ENCODE results near the gene RTTN. TPM values are rescaled to one million over a fixed set of nuclear protein-coding genes. Genes with fewer than 3 reads are reported as not detected.

Gene RTTN
- polyA plus RNA-seq, 3 donors, result 0.22 to 2.7 (median 0.25) TPM

GRCh38 chr18:70229639-70230038 is 24.2 kb upstream of the RTTN start:
- TF ChIP-seq, protein P1, sequence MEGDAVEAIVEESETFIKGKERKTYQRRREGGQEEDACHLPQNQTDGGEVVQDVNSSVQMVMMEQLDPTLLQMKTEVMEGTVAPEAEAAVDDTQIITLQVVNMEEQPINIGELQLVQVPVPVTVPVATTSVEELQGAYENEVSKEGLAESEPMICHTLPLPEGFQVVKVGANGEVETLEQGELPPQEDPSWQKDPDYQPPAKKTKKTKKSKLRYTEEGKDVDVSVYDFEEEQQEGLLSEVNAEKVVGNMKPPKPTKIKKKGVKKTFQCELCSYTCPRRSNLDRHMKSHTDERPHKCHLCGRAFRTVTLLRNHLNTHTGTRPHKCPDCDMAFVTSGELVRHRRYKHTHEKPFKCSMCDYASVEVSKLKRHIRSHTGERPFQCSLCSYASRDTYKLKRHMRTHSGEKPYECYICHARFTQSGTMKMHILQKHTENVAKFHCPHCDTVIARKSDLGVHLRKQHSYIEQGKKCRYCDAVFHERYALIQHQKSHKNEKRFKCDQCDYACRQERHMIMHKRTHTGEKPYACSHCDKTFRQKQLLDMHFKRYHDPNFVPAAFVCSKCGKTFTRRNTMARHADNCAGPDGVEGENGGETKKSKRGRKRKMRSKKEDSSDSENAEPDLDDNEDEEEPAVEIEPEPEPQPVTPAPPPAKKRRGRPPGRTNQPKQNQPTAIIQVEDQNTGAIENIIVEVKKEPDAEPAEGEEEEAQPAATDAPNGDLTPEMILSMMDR (IDR thresholded peaks at IDR 0.05), result no peak
- Histone ChIP-seq H3K9me3 (replicated peaks in 1 of 2; ENCODE audit: control insufficient read depth in 1 of 2, insufficient read depth in 1 of 2, low read length in 2 of 2) (peaks cover 5 to 22% of the 10 kb centered on the region in 2 donors), H2AFZ (ENCODE audit: insufficient read depth, low read depth, low read length, poor library complexity, severe bottlenecking) (no peak overlapping the region), H3K4me3 (replicated peaks in 1 of 3; ENCODE audit: low read depth in 2 of 3, low read length in 3 of 3) (no peak overlapping the region), H3K36me3 (replicated peaks in 1 of 2; ENCODE audit: control insufficient read depth in 1 of 2, insufficient read depth in 2 of 2, low read length in 2 of 2) (no peaks in the 10 kb centered on the region), H4K20me1 (ENCODE audit: insufficient read depth, low read length) (no peaks in the 10 kb centered on the region), H3K27ac (ENCODE audit: low read depth in 1 of 2, low read length in 2 of 2) (no peak overlapping the region), H3K27me3 (ENCODE audit: control insufficient read depth in 2 of 2, insufficient read depth in 2 of 2, low read length in 2 of 2) (peaks cover 0 to 2% of the 10 kb centered on the region in 2 donors), H3K4me2 (replicated peaks; ENCODE audit: extremely low read depth, low read length, poor library complexity, severe bottlenecking) (no peak overlapping the region), H3K9ac (ENCODE audit: insufficient read depth, low read length, poor library complexity, severe bottlenecking) (no peak overlapping the region), H3K79me2 (ENCODE audit: insufficient read depth, low read length) (no peaks in the 10 kb centered on the region), H3K4me1 (ENCODE audit: control insufficient read depth in 1 of 2, insufficient read depth in 2 of 2, low read length in 2 of 2) (peaks cover 5 to 10% of the 10 kb centered on the region in 2 donors)
- intact Hi-C loops (cut with micrococcal nuclease), result no loop called here
- no peaks in the 10 kb centered on the region for H3K36me3 Mint-ChIP-seq
- peaks cover 0 to 4% (median 0%) of the 10 kb centered on the region in 3 donors for H3K27me3 Mint-ChIP-seq (ENCODE audit: low read depth in 3 of 3)
- H3K27ac Mint-ChIP-seq, result no peak overlapping the region
- peaks cover 9% of the 10 kb centered on the region for H3K4me1 Mint-ChIP-seq
- H3K9me3 Mint-ChIP-seq, result peaks cover 13 to 27% (median 21%) of the 10 kb centered on the region in 7 donors
- DNase-seq, result no peak
- 100% methylated on average over 4 of the region's 5 CpGs for WGBS (ENCODE audit: insufficient coverage)
- no peak overlapping the region for H3K4me3 Mint-ChIP-seq

GRCh38 chr18:70228536-70228935 is 23.0 kb upstream of the RTTN start:
- H3K27me3 ChIP-seq (ENCODE audit: control insufficient read depth in 2 of 2, insufficient read depth in 2 of 2, low read length in 2 of 2), result peaks cover 0 to 2% of the 10 kb centered on the region in 2 donors
- peak; percentile 30 to 67 (median 57) for DNase-seq
- H3K9me3 ChIP-seq (replicated peaks in 1 of 2; ENCODE audit: control insufficient read depth in 1 of 2, insufficient read depth in 1 of 2, low read length in 2 of 2), result peaks cover 5 to 22% of the 10 kb centered on the region in 2 donors
- peaks cover 13 to 30% (median 21%) of the 10 kb centered on the region in 7 donors for H3K9me3 Mint-ChIP-seq
- no peak overlapping the region for H3K27ac Mint-ChIP-seq
- TF ChIP-seq, protein P1 (IDR thresholded peaks at IDR 0.05), result no peak
- H3K27me3 Mint-ChIP-seq (ENCODE audit: low read depth in 3 of 3), result peaks cover 0 to 5% (median 3%) of the 10 kb centered on the region in 3 donors
- no peak overlapping the region for H3K4me3 ChIP-seq (replicated peaks in 1 of 3; ENCODE audit: low read depth in 2 of 3, low read length in 3 of 3)
- no peak overlapping the region for H3K4me3 Mint-ChIP-seq
- H3K27ac ChIP-seq (ENCODE audit: low read depth in 1 of 2, low read length in 2 of 2), result no peak overlapping the region
- H3K9ac ChIP-seq (ENCODE audit: insufficient read depth, low read length, poor library complexity, severe bottlenecking), result no peak overlapping the region
- H3K36me3 ChIP-seq (replicated peaks in 1 of 2; ENCODE audit: control insufficient read depth in 1 of 2, insufficient read depth in 2 of 2, low read length in 2 of 2), result no peaks in the 10 kb centered on the region
- no peaks in the 10 kb centered on the region for H4K20me1 ChIP-seq (ENCODE audit: insufficient read depth, low read length)
- peaks cover 9% of the 10 kb centered on the region for H3K4me1 Mint-ChIP-seq
- H3K36me3 Mint-ChIP-seq, result no peaks in the 10 kb centered on the region
- peaks cover 5 to 10% of the 10 kb centered on the region in 2 donors for H3K4me1 ChIP-seq (ENCODE audit: control insufficient read depth in 1 of 2, insufficient read depth in 2 of 2, low read length in 2 of 2)
- no CpG with 5 or more reads among the region's 2 CpGs for WGBS (ENCODE audit: insufficient coverage)
- H3K4me2 ChIP-seq (replicated peaks; ENCODE audit: extremely low read depth, low read length, poor library complexity, severe bottlenecking), result no peak overlapping the region
- H2AFZ ChIP-seq (ENCODE audit: insufficient read depth, low read depth, low read length, poor library complexity, severe bottlenecking), result no peak overlapping the region
- no peaks in the 10 kb centered on the region for H3K79me2 ChIP-seq (ENCODE audit: insufficient read depth, low read length)
- intact Hi-C loops (cut with micrococcal nuclease), result no loop called here

All from CD14-positive monocyte (primary cell).